Liver (tissue), 9 donors: ENCODE data around the gene PPP1R16B. TPM values are rescaled to one million over a fixed set of nuclear protein-coding genes. Genes with fewer than 3 reads are reported as not detected.

Experiments used
- DNase-seq: peaks from one replicate; pipeline ENCODE4 v3.0.0-alpha.2; 2017; ENCODE audit warnings: low spot score
- H3K27ac ChIP-seq, 2 donors: one replicate each; pipeline ENCODE4 v1.7.0; 2013; ENCODE audit warnings: inconsistent platforms in 2 of 2, low read length in 2 of 2, control low read depth in 1 of 2, low read depth in 1 of 2, mild to moderate bottlenecking in 1 of 2
- H3K27me3 ChIP-seq, 4 donors: one replicate each; pipeline versions ENCODE4 v1.6.1 to v1.7.0; 2013; ENCODE audit warnings: low read length in 3 of 4, inconsistent platforms in 1 of 4, mild to moderate bottlenecking in 1 of 4, moderate library complexity in 1 of 4; ENCODE audit not compliant: control insufficient read depth in 4 of 4, insufficient read depth in 4 of 4
- H3K36me3 ChIP-seq, 4 donors: one replicate each; pipeline versions ENCODE4 v1.6.1 to v1.7.0; 2013; ENCODE audit warnings: low read length in 3 of 4, mild to moderate bottlenecking in 3 of 4, low read depth in 1 of 4, moderate library complexity in 1 of 4; ENCODE audit not compliant: control insufficient read depth in 4 of 4, insufficient read depth in 3 of 4
- H3K4me1 ChIP-seq, 4 donors: one replicate each; pipeline versions ENCODE4 v1.6.1 to v1.7.0; 2013; ENCODE audit warnings: low read length in 3 of 4, mild to moderate bottlenecking in 3 of 4, moderate library complexity in 1 of 4; ENCODE audit not compliant: control insufficient read depth in 4 of 4, insufficient read depth in 4 of 4
- H3K4me3 ChIP-seq, 3 donors: one replicate each; pipeline versions ENCODE4 v1.6.1 to v1.7.0; 2013; ENCODE audit warnings: low read length in 3 of 3, control low read depth in 1 of 3, low read depth in 1 of 3, mild to moderate bottlenecking in 1 of 3
- H3K9ac ChIP-seq, 2 donors: one replicate each; pipeline ENCODE4 v1.7.0; 2013; ENCODE audit warnings: low read length in 2 of 2, mild to moderate bottlenecking in 2 of 2, moderate library complexity in 2 of 2, control low read depth in 1 of 2, low read depth in 1 of 2
- H3K9me3 ChIP-seq, 4 donors: one replicate each; pipeline versions ENCODE4 v1.6.1 to v1.7.0; 2013; ENCODE audit warnings: low read length in 3 of 4; ENCODE audit not compliant: control insufficient read depth in 4 of 4
- EGR1 ChIP-seq, 2 donors: IDR thresholded peaks; 2 replicates each; pipeline ENCODE4 v1.6.1; 2016 to 2018; ENCODE audit warnings: antibody characterized with exemption in 2 of 2, low read depth in 2 of 2
- FOXA1 ChIP-seq: IDR thresholded peaks from 2 replicates; pipeline ENCODE4 v1.6.1; 2016; ENCODE audit warnings: antibody characterized with exemption
- FOXA2 ChIP-seq: IDR thresholded peaks from 2 replicates; pipeline ENCODE4 v1.6.1; 2016; ENCODE audit warnings: antibody characterized with exemption
- GABPA ChIP-seq, 2 donors: IDR thresholded peaks in 1 of 2; conservative IDR thresholded peaks in 1 of 2; 2 replicates each; pipeline ENCODE4 v1.6.1; 2016; ENCODE audit warnings: antibody characterized with exemption in 2 of 2, mild to moderate bottlenecking in 1 of 2, moderate library complexity in 1 of 2
- HNF4A ChIP-seq, 2 donors: conservative IDR thresholded peaks; 2 replicates each; pipeline ENCODE4 v1.6.1; 2016; ENCODE audit warnings: antibody characterized with exemption in 2 of 2, mild to moderate bottlenecking in 2 of 2
- HNF4G ChIP-seq: IDR thresholded peaks from 2 replicates; pipeline ENCODE4 v1.6.1; 2016; ENCODE audit warnings: antibody characterized with exemption
- JUND ChIP-seq, 2 donors: IDR thresholded peaks; 2 replicates each; pipeline ENCODE4 v1.6.1; 2016; ENCODE audit warnings: antibody characterized with exemption in 2 of 2
- NR2F2 ChIP-seq: IDR thresholded peaks from 2 replicates; pipeline ENCODE4 v1.6.1; 2016; ENCODE audit warnings: antibody characterized with exemption
- RAD21 ChIP-seq, 2 donors: IDR thresholded peaks; 2 replicates each; pipeline ENCODE4 v1.6.1; 2016; ENCODE audit warnings: antibody characterized with exemption in 2 of 2, mild to moderate bottlenecking in 2 of 2
- RXRA ChIP-seq, 2 donors: IDR thresholded peaks; 2 replicates each; pipeline ENCODE4 v1.6.1; 2017 to 2018; ENCODE audit warnings: antibody characterized with exemption in 2 of 2, mild to moderate bottlenecking in 1 of 2
- SP1 ChIP-seq: IDR thresholded peaks from 2 replicates; pipeline ENCODE4 v1.6.1; 2018; ENCODE audit warnings: antibody characterized with exemption, mild to moderate bottlenecking
- TAF1 ChIP-seq: conservative IDR thresholded peaks from 2 replicates; pipeline ENCODE4 v1.6.1; 2016; ENCODE audit warnings: antibody characterized with exemption, mild to moderate bottlenecking
- YY1 ChIP-seq: IDR thresholded peaks from 2 replicates; pipeline ENCODE4 v1.6.1; 2016; ENCODE audit warnings: antibody characterized with exemption, mild to moderate bottlenecking
- WGBS: extraction: QIAGEN DNeasy Blood & Tissue Kit; methylation state at CpG from one replicate; pipeline ENCODE4 v1.1.7; 2013; 5-methylcytosine and 5-hydroxymethylcytosine counted together
- polyA plus RNA-seq, 2 donors: library from polyadenylated mRNA; stranded (reverse) in 1 of 2; unstranded in 1 of 2; fragments of 200-250 nt in 1 of 2; fragments of >200 nt in 1 of 2; fragmentation: Nextera tagmentation in 1 of 2; extraction: Ambion mirVana in 1 of 2; gene quantifications; one replicate each; pipeline versions ENCODE4 v1.2.1 to v1.2.3, GENCODE V29; 2013 to 2015
- total RNA-seq, 2 donors: library from RNA; depleted of rRNA; stranded (reverse); fragments of >200 nt; gene quantifications; one replicate each; pipeline ENCODE4 v1.2.3, GENCODE V29; 2014
- TF ChIP-seq, protein P1 (sequence below): IDR thresholded peaks from 2 replicates; pipeline ENCODE4 v1.6.1; 2016; ENCODE audit warnings: antibody characterized with exemption
- TF ChIP-seq, protein P2 (sequence below): IDR thresholded peaks from 2 replicates; pipeline ENCODE4 v1.6.1; 2016; ENCODE audit warnings: antibody characterized with exemption, mild to moderate bottlenecking
- TF ChIP-seq, protein P3 (sequence below): IDR thresholded peaks from 2 replicates; pipeline ENCODE4 v1.6.1; 2016; ENCODE audit warnings: antibody characterized with exemption
- TF ChIP-seq, protein P4 (sequence below): IDR thresholded peaks from 2 replicates; pipeline ENCODE4 v1.6.1; 2016; ENCODE audit warnings: antibody characterized with exemption
- TF ChIP-seq, protein P5 (sequence below): fragments of 150-350 bp; IDR thresholded peaks from 2 replicates; pipeline ENCODE4 v1.5.1; 2017; ENCODE audit warnings: improper control_type of control experiment, low read depth, low read length; ENCODE audit not compliant: missing input control
- donor health status: healthy.
- donor health status: healthy.
- donor health status: healthy.
- donor health status: healthy.
- donor health status: healthy.

The PPP1R16B gene
- total and polyA plus RNA-seq, 4 donors: 0.84 to 5.7 (median 1.2) TPM

DNA sequence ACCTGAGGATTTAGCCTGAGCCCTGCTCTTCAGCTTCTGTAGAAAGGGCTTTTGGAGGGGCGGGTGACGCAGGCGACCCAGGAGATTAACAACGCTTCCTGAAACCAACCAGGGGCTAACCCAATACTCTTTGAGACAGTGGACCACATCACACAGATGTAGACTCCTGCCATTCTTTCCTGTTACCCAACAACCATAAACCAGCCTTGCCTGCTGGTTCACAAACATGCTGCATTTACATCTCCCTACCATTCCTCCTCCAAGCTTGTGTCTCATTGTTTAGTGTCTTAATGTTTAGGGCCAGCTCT is 28.3 kb downstream of the PPP1R16B start:
- 74% methylated on average over 4 of the region's 4 CpGs for WGBS
- DNase-seq: no peak

DNA sequence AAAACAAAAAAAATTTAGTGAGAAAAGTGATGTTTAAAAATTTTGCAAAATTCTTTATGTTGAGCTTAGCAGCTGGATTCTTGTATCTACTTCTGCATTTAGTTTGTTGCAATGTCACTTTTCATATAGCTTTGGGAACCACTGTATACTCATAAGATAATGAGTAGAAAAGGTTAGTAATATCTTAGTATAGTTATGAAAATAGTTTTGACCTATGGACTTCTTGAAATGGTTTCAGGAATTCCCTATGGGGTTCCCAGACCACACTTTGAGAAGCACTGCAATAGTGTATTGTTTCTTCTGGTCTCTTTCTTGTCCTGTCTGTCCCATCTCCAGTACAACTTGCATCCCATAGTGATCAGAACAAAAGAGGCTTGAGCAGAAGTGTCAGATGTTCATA is 29.4 kb downstream of the PPP1R16B start:
- Histone ChIP-seq H3K27ac (no peak overlapping the region), H3K4me3 (no peak overlapping the region), H3K27me3 (no peaks in the 10 kb centered on the region), H3K9ac (no peak overlapping the region), H3K9me3 (no peaks in the 10 kb centered on the region), H3K36me3 (no peaks in the 10 kb centered on the region), H3K4me1 (no peaks in the 10 kb centered on the region)
- DNase-seq: no peak
- TF ChIP-seq HNF4A (conservative IDR thresholded peaks at IDR 0.05) (no peak), GABPA (IDR thresholded peaks at IDR 0.05 in 1 of 2, conservative IDR thresholded peaks at IDR 0.05 in 1 of 2) (no peak), FOXA2 (no peak), RAD21 (IDR thresholded peaks at IDR 0.05) (no peak), HNF4G (no peak)
- TF ChIP-seq, protein P1, sequence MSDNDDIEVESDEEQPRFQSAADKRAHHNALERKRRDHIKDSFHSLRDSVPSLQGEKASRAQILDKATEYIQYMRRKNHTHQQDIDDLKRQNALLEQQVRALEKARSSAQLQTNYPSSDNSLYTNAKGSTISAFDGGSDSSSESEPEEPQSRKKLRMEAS: no peak
- TF ChIP-seq, protein P2, sequence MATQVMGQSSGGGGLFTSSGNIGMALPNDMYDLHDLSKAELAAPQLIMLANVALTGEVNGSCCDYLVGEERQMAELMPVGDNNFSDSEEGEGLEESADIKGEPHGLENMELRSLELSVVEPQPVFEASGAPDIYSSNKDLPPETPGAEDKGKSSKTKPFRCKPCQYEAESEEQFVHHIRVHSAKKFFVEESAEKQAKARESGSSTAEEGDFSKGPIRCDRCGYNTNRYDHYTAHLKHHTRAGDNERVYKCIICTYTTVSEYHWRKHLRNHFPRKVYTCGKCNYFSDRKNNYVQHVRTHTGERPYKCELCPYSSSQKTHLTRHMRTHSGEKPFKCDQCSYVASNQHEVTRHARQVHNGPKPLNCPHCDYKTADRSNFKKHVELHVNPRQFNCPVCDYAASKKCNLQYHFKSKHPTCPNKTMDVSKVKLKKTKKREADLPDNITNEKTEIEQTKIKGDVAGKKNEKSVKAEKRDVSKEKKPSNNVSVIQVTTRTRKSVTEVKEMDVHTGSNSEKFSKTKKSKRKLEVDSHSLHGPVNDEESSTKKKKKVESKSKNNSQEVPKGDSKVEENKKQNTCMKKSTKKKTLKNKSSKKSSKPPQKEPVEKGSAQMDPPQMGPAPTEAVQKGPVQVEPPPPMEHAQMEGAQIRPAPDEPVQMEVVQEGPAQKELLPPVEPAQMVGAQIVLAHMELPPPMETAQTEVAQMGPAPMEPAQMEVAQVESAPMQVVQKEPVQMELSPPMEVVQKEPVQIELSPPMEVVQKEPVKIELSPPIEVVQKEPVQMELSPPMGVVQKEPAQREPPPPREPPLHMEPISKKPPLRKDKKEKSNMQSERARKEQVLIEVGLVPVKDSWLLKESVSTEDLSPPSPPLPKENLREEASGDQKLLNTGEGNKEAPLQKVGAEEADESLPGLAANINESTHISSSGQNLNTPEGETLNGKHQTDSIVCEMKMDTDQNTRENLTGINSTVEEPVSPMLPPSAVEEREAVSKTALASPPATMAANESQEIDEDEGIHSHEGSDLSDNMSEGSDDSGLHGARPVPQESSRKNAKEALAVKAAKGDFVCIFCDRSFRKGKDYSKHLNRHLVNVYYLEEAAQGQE: no peak
- TF ChIP-seq, protein P3, sequence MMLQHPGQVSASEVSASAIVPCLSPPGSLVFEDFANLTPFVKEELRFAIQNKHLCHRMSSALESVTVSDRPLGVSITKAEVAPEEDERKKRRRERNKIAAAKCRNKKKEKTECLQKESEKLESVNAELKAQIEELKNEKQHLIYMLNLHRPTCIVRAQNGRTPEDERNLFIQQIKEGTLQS: no peak

More for the DNA sequence above, 28.3 kb downstream of the PPP1R16B start:
- H3K4me1 ChIP-seq: no peaks in the 10 kb centered on the region
- H3K27ac ChIP-seq: no peak overlapping the region
- H3K4me3 ChIP-seq: no peak overlapping the region
- no peaks in the 10 kb centered on the region for H3K36me3 ChIP-seq
- no peak overlapping the region for H3K9ac ChIP-seq
- no peaks in the 10 kb centered on the region for H3K9me3 ChIP-seq
- TF ChIP-seq RXRA (IDR thresholded peaks at IDR 0.05) (no peak), HNF4G (no peak), EGR1 (IDR thresholded peaks at IDR 0.05; ENCODE audit: low read depth in 2 of 2) (no peak), SP1 (no peak), GABPA (IDR thresholded peaks at IDR 0.05 in 1 of 2, conservative IDR thresholded peaks at IDR 0.05 in 1 of 2) (no peak), TAF1 (no peak), YY1 (no peak), HNF4A (conservative IDR thresholded peaks at IDR 0.05) (no peak), FOXA2 (no peak), NR2F2 (no peak), FOXA1 (no peak), JUND (IDR thresholded peaks at IDR 0.05) (no peak)
- TF ChIP-seq, protein P1: no peak
- TF ChIP-seq, protein P3: no peak
- TF ChIP-seq, protein P2: no peak
- TF ChIP-seq, protein P4, sequence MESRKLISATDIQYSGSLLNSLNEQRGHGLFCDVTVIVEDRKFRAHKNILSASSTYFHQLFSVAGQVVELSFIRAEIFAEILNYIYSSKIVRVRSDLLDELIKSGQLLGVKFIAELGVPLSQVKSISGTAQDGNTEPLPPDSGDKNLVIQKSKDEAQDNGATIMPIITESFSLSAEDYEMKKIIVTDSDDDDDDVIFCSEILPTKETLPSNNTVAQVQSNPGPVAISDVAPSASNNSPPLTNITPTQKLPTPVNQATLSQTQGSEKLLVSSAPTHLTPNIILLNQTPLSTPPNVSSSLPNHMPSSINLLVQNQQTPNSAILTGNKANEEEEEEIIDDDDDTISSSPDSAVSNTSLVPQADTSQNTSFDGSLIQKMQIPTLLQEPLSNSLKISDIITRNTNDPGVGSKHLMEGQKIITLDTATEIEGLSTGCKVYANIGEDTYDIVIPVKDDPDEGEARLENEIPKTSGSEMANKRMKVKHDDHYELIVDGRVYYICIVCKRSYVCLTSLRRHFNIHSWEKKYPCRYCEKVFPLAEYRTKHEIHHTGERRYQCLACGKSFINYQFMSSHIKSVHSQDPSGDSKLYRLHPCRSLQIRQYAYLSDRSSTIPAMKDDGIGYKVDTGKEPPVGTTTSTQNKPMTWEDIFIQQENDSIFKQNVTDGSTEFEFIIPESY: no peak
- TF ChIP-seq, protein P5, sequence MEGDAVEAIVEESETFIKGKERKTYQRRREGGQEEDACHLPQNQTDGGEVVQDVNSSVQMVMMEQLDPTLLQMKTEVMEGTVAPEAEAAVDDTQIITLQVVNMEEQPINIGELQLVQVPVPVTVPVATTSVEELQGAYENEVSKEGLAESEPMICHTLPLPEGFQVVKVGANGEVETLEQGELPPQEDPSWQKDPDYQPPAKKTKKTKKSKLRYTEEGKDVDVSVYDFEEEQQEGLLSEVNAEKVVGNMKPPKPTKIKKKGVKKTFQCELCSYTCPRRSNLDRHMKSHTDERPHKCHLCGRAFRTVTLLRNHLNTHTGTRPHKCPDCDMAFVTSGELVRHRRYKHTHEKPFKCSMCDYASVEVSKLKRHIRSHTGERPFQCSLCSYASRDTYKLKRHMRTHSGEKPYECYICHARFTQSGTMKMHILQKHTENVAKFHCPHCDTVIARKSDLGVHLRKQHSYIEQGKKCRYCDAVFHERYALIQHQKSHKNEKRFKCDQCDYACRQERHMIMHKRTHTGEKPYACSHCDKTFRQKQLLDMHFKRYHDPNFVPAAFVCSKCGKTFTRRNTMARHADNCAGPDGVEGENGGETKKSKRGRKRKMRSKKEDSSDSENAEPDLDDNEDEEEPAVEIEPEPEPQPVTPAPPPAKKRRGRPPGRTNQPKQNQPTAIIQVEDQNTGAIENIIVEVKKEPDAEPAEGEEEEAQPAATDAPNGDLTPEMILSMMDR: no peak
- no peaks in the 10 kb centered on the region for H3K27me3 ChIP-seq
